GM23338 (cell line): ENCODE measurements around the gene PDGFC. TPM values are rescaled to one million over a fixed set of nuclear protein-coding genes. Genes with fewer than 3 reads are reported as not detected.

Experiments
- ATAC-seq: fragments of 200-7000 bp; cut with Tn5 transposase; 3 replicates; pipeline ENCODE4 v1.9.1; 2020
- DNase-seq: peaks from one replicate; pipeline ENCODE4 v3.0.0-alpha.2; 2015; ENCODE audit warnings: low spot score
- H2AFZ ChIP-seq: fragments of 200-600 bp; sonication (generic); 2 replicates; pipeline ENCODE4 v1.8.0; 2016; ENCODE audit warnings: antibody characterized with exemption, mild to moderate bottlenecking, moderate library complexity
- H3F3A ChIP-seq: fragments of 200-600 bp; sonication (generic); replicated peaks from 2 replicates; pipeline ENCODE4 v1.8.0; 2017; ENCODE audit warnings: antibody characterized with exemption, mixed run types, low read depth
- H3K27ac ChIP-seq: fragments of 200-600 bp; sonication (generic); 2 replicates; pipeline ENCODE4 v1.6.1; 2016; ENCODE audit warnings: low read depth
- H3K27me3 ChIP-seq: fragments of 200-600 bp; sonication (generic); 2 replicates; pipeline ENCODE4 v1.8.0; 2016; ENCODE audit warnings: mild to moderate bottlenecking, mixed run types, moderate library complexity; ENCODE audit not compliant: insufficient read depth
- H3K36me3 ChIP-seq: fragments of 200-600 bp; sonication (generic); 2 replicates; pipeline ENCODE4 v1.8.0; 2016; ENCODE audit warnings: mild to moderate bottlenecking; ENCODE audit not compliant: insufficient read depth
- H3K4me1 ChIP-seq: fragments of 200-600 bp; sonication (generic); 2 replicates; pipeline ENCODE4 v1.8.0; 2016; ENCODE audit warnings: mild to moderate bottlenecking, moderate library complexity; ENCODE audit not compliant: insufficient read depth
- H3K4me2 ChIP-seq: fragments of 200-600 bp; sonication (generic); 2 replicates; pipeline ENCODE4 v1.7.1; 2017; ENCODE audit warnings: mixed run types
- H3K4me3 ChIP-seq: fragments of 200-600 bp; sonication (generic); 2 replicates; pipeline ENCODE4 v1.6.1; 2016; ENCODE audit warnings: mixed run types
- H3K79me2 ChIP-seq: fragments of 200-600 bp; sonication (generic); replicated peaks from 2 replicates; pipeline ENCODE4 v1.8.0; 2017; ENCODE audit warnings: mild to moderate bottlenecking; ENCODE audit not compliant: insufficient read depth
- H3K9me2 ChIP-seq: fragments of 200-600 bp; sonication (generic); 2 replicates; pipeline ENCODE4 v1.8.0; 2017; ENCODE audit not compliant: insufficient read depth
- H4K20me1 ChIP-seq: fragments of 200-600 bp; sonication (generic); replicated peaks from 2 replicates; pipeline ENCODE4 v1.8.0; 2017; ENCODE audit warnings: mild to moderate bottlenecking; ENCODE audit not compliant: insufficient read depth
- H3K27ac Mint-ChIP-seq: 2 replicates; pipeline ENCODE4 v1.8.0; 2020; ENCODE audit warnings: inconsistent platforms, mild to moderate bottlenecking, moderate library complexity, mixed read lengths
- H3K27me3 Mint-ChIP-seq: 3 replicates; pipeline ENCODE4 v1.8.0; 2022; ENCODE audit warnings: low read depth, mild to moderate bottlenecking, moderate library complexity, mixed read lengths, inconsistent platforms; ENCODE audit not compliant: insufficient read depth, poor library complexity
- H3K36me3 Mint-ChIP-seq: 3 replicates; pipeline ENCODE4 v1.8.0; 2021; ENCODE audit warnings: low read depth, mild to moderate bottlenecking, inconsistent platforms, moderate library complexity, mixed read lengths
- H3K4me1 Mint-ChIP-seq: 3 replicates; pipeline ENCODE4 v1.8.0; 2020; ENCODE audit warnings: mild to moderate bottlenecking, inconsistent platforms, mixed read lengths
- H3K4me3 Mint-ChIP-seq: 3 replicates; pipeline ENCODE4 v1.8.0; 2021; ENCODE audit warnings: moderate library complexity, mild to moderate bottlenecking, inconsistent platforms, mixed read lengths
- H3K9me3 Mint-ChIP-seq: 3 replicates; pipeline ENCODE4 v1.8.0; 2020; ENCODE audit warnings: moderate library complexity, mild to moderate bottlenecking, inconsistent platforms, mixed read lengths
- EZH2 ChIP-seq: fragments of 200-600 bp; sonication (generic); IDR thresholded peaks from one replicate; pipeline ENCODE4 v1.8.0; 2017; ENCODE audit warnings: antibody characterized with exemption, mild to moderate bottlenecking, low read depth; ENCODE audit not compliant: unreplicated experiment
- EZH2phosphoT487 ChIP-seq: fragments of 200-600 bp; sonication (generic); IDR thresholded peaks from one replicate; pipeline ENCODE4 v1.8.1; 2018; ENCODE audit warnings: antibody characterized with exemption; ENCODE audit not compliant: unreplicated experiment
- POLR2AphosphoS5 ChIP-seq: IDR thresholded peaks from 2 replicates; pipeline ENCODE4 v1.6.1; 2016; ENCODE audit warnings: antibody characterized with exemption, low read depth
- STAT1 ChIP-seq: IDR thresholded peaks from one replicate; pipeline ENCODE4 v1.6.1; 2016; ENCODE audit warnings: antibody characterized with exemption; ENCODE audit not compliant: unreplicated experiment
- polyA plus RNA-seq: library from polyadenylated mRNA; unstranded; fragments of >200 nt; fragmentation: Nextera tagmentation; extraction: Ambion mirVana; gene quantifications from 2 replicates; pipeline ENCODE4 v1.2.1, GENCODE V29; 2016
- total RNA-seq: library from RNA; depleted of rRNA; stranded (reverse); fragments of >200 nt; shearing (Covaris generic); gene quantifications from 2 replicates; pipeline ENCODE4 v1.2.3, GENCODE V29; 2014
- TF ChIP-seq, protein P1 (sequence below): IDR thresholded peaks from one replicate; pipeline ENCODE4 v1.6.1; 2018; ENCODE audit warnings: antibody characterized with exemption; ENCODE audit not compliant: unreplicated experiment
- TF ChIP-seq, protein P2 (sequence below): fragments of 250-450 bp; sonication (Bioruptor Pico); IDR thresholded peaks from 2 replicates; pipeline ENCODE4 v1.5.0; 2020; ENCODE audit warnings: mild to moderate bottlenecking, moderate library complexity

The PDGFC gene
- total and polyA plus RNA-seq, 2 experiments from 2014 or later: 1.3 to 3.4 TPM

DNA sequence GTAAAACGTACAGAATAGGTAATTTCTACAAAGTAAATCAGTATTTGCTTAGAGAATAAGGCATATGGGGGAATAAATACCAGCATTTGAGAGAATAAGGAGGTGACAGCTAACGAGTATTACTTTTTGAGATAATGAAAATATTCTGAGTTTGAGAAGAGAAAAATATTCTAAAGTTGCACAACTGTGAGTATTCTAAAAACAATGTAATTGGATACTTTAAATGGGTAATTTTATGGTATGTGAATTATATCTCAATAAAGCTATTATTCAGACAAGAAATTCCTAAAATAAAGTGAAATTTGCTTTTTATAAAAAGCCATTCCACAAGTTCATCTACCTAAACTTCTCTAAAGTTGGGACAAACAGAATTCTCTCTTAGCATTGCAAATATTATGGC lies 62.6 kb downstream of the PDGFC start:
- H3K27ac Mint-ChIP-seq: no peak overlapping the region
- Histone ChIP-seq H3K4me1 (no peaks in the 10 kb centered on the region), H3K9me2 (0 out of 2 replicates have a peak, but pooled peaks cover 5% of the 10 kb centered on the region), H3K27me3 (no peaks in the 10 kb centered on the region), H4K20me1 (no peaks in the 10 kb centered on the region), H3F3A (no peaks in the 10 kb centered on the region), H2AFZ (no peak overlapping the region), H3K36me3 (no peaks in the 10 kb centered on the region), H3K4me2 (no peak overlapping the region), H3K79me2 (no peaks in the 10 kb centered on the region), H3K27ac (no peak overlapping the region), H3K4me3 (no peak overlapping the region)
- H3K27me3 Mint-ChIP-seq: no peaks in the 10 kb centered on the region
- no peak for ATAC-seq
- no peak overlapping the region for H3K4me3 Mint-ChIP-seq
- no peaks in the 10 kb centered on the region for H3K36me3 Mint-ChIP-seq
- H3K9me3 Mint-ChIP-seq: no peaks in the 10 kb centered on the region; the same call in 2 of the 3 replicates
- DNase-seq: no peak
- peaks cover 11% of the 10 kb centered on the region; the same call in 2 of the 3 replicates for H3K4me1 Mint-ChIP-seq
- TF ChIP-seq STAT1 (no peak), EZH2phosphoT487 (no peak), POLR2AphosphoS5 (no peak), EZH2 (no peak)
- TF ChIP-seq, protein P1, sequence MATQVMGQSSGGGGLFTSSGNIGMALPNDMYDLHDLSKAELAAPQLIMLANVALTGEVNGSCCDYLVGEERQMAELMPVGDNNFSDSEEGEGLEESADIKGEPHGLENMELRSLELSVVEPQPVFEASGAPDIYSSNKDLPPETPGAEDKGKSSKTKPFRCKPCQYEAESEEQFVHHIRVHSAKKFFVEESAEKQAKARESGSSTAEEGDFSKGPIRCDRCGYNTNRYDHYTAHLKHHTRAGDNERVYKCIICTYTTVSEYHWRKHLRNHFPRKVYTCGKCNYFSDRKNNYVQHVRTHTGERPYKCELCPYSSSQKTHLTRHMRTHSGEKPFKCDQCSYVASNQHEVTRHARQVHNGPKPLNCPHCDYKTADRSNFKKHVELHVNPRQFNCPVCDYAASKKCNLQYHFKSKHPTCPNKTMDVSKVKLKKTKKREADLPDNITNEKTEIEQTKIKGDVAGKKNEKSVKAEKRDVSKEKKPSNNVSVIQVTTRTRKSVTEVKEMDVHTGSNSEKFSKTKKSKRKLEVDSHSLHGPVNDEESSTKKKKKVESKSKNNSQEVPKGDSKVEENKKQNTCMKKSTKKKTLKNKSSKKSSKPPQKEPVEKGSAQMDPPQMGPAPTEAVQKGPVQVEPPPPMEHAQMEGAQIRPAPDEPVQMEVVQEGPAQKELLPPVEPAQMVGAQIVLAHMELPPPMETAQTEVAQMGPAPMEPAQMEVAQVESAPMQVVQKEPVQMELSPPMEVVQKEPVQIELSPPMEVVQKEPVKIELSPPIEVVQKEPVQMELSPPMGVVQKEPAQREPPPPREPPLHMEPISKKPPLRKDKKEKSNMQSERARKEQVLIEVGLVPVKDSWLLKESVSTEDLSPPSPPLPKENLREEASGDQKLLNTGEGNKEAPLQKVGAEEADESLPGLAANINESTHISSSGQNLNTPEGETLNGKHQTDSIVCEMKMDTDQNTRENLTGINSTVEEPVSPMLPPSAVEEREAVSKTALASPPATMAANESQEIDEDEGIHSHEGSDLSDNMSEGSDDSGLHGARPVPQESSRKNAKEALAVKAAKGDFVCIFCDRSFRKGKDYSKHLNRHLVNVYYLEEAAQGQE: no peak
- TF ChIP-seq, protein P2, sequence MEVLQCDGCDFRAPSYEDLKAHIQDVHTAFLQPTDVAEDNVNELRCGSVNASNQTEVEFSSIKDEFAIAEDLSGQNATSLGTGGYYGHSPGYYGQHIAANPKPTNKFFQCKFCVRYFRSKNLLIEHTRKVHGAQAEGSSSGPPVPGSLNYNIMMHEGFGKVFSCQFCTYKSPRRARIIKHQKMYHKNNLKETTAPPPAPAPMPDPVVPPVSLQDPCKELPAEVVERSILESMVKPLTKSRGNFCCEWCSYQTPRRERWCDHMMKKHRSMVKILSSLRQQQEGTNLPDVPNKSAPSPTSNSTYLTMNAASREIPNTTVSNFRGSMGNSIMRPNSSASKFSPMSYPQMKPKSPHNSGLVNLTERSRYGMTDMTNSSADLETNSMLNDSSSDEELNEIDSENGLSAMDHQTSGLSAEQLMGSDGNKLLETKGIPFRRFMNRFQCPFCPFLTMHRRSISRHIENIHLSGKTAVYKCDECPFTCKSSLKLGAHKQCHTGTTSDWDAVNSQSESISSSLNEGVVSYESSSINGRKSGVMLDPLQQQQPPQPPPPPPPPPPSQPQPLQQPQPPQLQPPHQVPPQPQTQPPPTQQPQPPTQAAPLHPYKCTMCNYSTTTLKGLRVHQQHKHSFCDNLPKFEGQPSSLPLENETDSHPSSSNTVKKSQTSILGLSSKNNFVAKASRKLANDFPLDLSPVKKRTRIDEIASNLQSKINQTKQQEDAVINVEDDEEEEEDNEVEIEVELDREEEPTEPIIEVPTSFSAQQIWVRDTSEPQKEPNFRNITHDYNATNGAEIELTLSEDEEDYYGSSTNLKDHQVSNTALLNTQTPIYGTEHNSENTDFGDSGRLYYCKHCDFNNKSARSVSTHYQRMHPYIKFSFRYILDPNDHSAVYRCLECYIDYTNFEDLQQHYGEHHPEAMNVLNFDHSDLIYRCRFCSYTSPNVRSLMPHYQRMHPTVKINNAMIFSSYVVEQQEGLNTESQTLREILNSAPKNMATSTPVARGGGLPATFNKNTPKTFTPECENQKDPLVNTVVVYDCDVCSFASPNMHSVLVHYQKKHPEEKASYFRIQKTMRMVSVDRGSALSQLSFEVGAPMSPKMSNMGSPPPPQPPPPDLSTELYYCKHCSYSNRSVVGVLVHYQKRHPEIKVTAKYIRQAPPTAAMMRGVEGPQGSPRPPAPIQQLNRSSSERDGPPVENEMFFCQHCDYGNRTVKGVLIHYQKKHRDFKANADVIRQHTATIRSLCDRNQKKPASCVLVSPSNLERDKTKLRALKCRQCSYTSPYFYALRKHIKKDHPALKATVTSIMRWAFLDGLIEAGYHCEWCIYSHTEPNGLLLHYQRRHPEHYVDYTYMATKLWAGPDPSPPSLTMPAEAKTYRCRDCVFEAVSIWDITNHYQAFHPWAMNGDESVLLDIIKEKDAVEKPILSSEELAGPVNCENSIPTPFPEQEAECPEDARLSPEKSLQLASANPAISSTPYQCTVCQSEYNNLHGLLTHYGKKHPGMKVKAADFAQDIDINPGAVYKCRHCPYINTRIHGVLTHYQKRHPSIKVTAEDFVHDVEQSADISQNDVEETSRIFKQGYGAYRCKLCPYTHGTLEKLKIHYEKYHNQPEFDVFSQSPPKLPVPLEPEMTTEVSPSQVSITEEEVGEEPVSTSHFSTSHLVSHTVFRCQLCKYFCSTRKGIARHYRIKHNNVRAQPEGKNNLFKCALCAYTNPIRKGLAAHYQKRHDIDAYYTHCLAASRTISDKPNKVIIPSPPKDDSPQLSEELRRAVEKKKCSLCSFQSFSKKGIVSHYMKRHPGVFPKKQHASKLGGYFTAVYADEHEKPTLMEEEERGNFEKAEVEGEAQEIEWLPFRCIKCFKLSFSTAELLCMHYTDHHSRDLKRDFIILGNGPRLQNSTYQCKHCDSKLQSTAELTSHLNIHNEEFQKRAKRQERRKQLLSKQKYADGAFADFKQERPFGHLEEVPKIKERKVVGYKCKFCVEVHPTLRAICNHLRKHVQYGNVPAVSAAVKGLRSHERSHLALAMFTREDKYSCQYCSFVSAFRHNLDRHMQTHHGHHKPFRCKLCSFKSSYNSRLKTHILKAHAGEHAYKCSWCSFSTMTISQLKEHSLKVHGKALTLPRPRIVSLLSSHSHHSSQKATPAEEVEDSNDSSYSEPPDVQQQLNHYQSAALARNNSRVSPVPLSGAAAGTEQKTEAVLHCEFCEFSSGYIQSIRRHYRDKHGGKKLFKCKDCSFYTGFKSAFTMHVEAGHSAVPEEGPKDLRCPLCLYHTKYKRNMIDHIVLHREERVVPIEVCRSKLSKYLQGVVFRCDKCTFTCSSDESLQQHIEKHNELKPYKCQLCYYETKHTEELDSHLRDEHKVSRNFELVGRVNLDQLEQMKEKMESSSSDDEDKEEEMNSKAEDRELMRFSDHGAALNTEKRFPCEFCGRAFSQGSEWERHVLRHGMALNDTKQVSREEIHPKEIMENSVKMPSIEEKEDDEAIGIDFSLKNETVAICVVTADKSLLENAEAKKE (CRISPR knock-in tag): no peak
